Adrenal gland (tissue), 5 donors: ENCODE data around the gene FOXJ3.

Source experiments
- CTCF ChIP-seq, 6 experiments: fragments of 450-650 bp in 4 of 6; fragments of 200-600 bp in 2 of 6; sonication (generic) in 1 of 6; IDR thresholded peaks; 1 replicate in 5 of 6; 2 replicates in 1 of 6; pipeline versions ENCODE4 v1.5.1 to v1.8.0; 2016 to 2021; ENCODE audit warnings: antibody characterized with exemption in 6 of 6, mild to moderate bottlenecking in 2 of 6, moderate library complexity in 1 of 6
- POLR2A ChIP-seq, 2 donors: fragments of 450-650 bp; IDR thresholded peaks; one replicate each; pipeline ENCODE4 v1.6.1; 2017; ENCODE audit warnings: antibody characterized with exemption in 2 of 2, mild to moderate bottlenecking in 2 of 2, moderate library complexity in 1 of 2
- donor health status: DM: no; HTN: no; CAD: no.

- TF ChIP-seq CTCF (IDR thresholded peaks at IDR 0.05) (no peak), POLR2A (IDR thresholded peaks at IDR 0.05) (no peak)
Measured at GRCh38 chr1:42251042-42251441, 84.0 kb downstream of the FOXJ3 start.
